ENCODE data around the gene FHL5.

DNA sequence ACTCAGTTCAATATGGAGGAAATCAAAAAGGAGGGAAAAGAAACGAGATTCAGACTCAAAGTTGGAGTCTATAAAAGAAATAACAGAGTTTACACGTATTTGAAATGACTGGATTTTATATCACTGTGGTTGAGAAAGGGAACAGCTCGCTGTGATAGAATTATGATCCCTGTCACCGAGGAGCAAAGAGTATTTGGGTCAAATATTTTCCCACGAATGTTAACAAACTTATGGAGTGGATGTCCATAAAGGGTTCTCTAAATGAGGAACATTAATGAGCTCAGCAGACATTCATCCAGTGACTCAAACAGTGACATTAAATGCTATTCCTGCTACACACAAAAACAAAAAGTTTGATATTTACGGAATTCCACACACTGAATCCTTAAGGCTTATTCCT, 57.9 kb downstream of the FHL5 start:
- TF ChIP-seq, protein P1, sequence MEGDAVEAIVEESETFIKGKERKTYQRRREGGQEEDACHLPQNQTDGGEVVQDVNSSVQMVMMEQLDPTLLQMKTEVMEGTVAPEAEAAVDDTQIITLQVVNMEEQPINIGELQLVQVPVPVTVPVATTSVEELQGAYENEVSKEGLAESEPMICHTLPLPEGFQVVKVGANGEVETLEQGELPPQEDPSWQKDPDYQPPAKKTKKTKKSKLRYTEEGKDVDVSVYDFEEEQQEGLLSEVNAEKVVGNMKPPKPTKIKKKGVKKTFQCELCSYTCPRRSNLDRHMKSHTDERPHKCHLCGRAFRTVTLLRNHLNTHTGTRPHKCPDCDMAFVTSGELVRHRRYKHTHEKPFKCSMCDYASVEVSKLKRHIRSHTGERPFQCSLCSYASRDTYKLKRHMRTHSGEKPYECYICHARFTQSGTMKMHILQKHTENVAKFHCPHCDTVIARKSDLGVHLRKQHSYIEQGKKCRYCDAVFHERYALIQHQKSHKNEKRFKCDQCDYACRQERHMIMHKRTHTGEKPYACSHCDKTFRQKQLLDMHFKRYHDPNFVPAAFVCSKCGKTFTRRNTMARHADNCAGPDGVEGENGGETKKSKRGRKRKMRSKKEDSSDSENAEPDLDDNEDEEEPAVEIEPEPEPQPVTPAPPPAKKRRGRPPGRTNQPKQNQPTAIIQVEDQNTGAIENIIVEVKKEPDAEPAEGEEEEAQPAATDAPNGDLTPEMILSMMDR (IDR thresholded peaks at IDR 0.05): no peak
- TF ChIP-seq POLR2AphosphoS5 (IDR thresholded peaks at IDR 0.05) (no peak), POLR2A (IDR thresholded peaks at IDR 0.05) (no peak)

Measured in gastroesophageal sphincter (tissue), 3 donors.